ENCODE data around the gene SOBP. TPM values are rescaled to one million over a fixed set of nuclear protein-coding genes. Genes with fewer than 3 reads are reported as not detected.

The SOBP gene
- polyA plus RNA-seq, 1 donor = 4.6 TPM

GRCh38 chr6:107665382-107665781, 175.5 kb downstream of the SOBP start:
- Histone ChIP-seq H3K27ac (ENCODE audit: low read length) (no peak overlapping the region), H3K36me3 (ENCODE audit: control insufficient read depth, insufficient read depth, low read length) (no peaks in the 10 kb centered on the region), H3K4me1 (ENCODE audit: control insufficient read depth, insufficient read depth, low read length) (peaks cover 12% of the 10 kb centered on the region), H3K4me3 (ENCODE audit: low read length) (no peak overlapping the region), H3K9me3 (ENCODE audit: control insufficient read depth, low read depth, low read length) (no peaks in the 10 kb centered on the region), H3K27me3 (ENCODE audit: control insufficient read depth, insufficient read depth, low read length) (no peaks in the 10 kb centered on the region)
- no peak for DNase-seq
- 100% methylated on average over 1 of the region's 4 CpGs for WGBS (ENCODE audit: insufficient coverage, low lambda C conversion rate)

- no peaks in the 10 kb centered on the region for H3K36me3 ChIP-seq (ENCODE audit: control insufficient read depth, insufficient read depth, low read length)
These were observed 176.4 kb downstream of the SOBP start for GRCh38 chr6:107666084-107666980.

GRCh38 chr6:107666981-107667601, 177.2 kb downstream of the SOBP start:
- no peaks in the 10 kb centered on the region for H3K36me3 ChIP-seq (ENCODE audit: control insufficient read depth, insufficient read depth, low read length)
- no peaks in the 10 kb centered on the region for H3K9me3 ChIP-seq (ENCODE audit: control insufficient read depth, low read depth, low read length)
- whole genome bisulfite sequencing (ENCODE audit: insufficient coverage, low lambda C conversion rate) = 59% methylated on average over 5 of the region's 13 CpGs
- no peak overlapping the region for H3K4me3 ChIP-seq (ENCODE audit: low read length)
- peaks cover 12% of the 10 kb centered on the region for H3K4me1 ChIP-seq (ENCODE audit: control insufficient read depth, insufficient read depth, low read length)
- H3K27ac ChIP-seq (ENCODE audit: low read length) = no peak overlapping the region
- H3K27me3 ChIP-seq (ENCODE audit: control insufficient read depth, insufficient read depth, low read length) = no peaks in the 10 kb centered on the region
- no peak for DNase-seq

More at GRCh38 chr6:107666084-107666980, 176.4 kb downstream of the SOBP start:
- peak in 1 of 2 donors; percentile 46 for DNase-seq
- peaks cover 12% of the 10 kb centered on the region for H3K4me1 ChIP-seq (ENCODE audit: control insufficient read depth, insufficient read depth, low read length)
- peak overlapping the region; percentile 2 for H3K27ac ChIP-seq (ENCODE audit: low read length)
- no peak overlapping the region for H3K4me3 ChIP-seq (ENCODE audit: low read length)
- no peaks in the 10 kb centered on the region for H3K27me3 ChIP-seq (ENCODE audit: control insufficient read depth, insufficient read depth, low read length)
- WGBS (ENCODE audit: insufficient coverage, low lambda C conversion rate) = 24% methylated on average over 6 of the region's 15 CpGs
- no peaks in the 10 kb centered on the region for H3K9me3 ChIP-seq (ENCODE audit: control insufficient read depth, low read depth, low read length)

- Histone ChIP-seq H3K9me3 (ENCODE audit: control insufficient read depth, low read depth, low read length) (no peaks in the 10 kb centered on the region), H3K36me3 (ENCODE audit: control insufficient read depth, insufficient read depth, low read length) (no peaks in the 10 kb centered on the region), H3K4me3 (ENCODE audit: low read length) (no peak overlapping the region), H3K4me1 (ENCODE audit: control insufficient read depth, insufficient read depth, low read length) (peaks cover 12% of the 10 kb centered on the region), H3K27me3 (ENCODE audit: control insufficient read depth, insufficient read depth, low read length) (no peaks in the 10 kb centered on the region), H3K27ac (ENCODE audit: low read length) (no peak overlapping the region)
- WGBS (ENCODE audit: insufficient coverage, low lambda C conversion rate) = no CpG with 5 or more reads among the region's 3 CpGs
- DNase-seq = no peak
These were observed 177.9 kb downstream of the SOBP start for GRCh38 chr6:107667790-107668189.

- H3K36me3 ChIP-seq (ENCODE audit: control insufficient read depth, insufficient read depth, low read length) = no peaks in the 10 kb centered on the region
- no CpG with 5 or more reads among the region's 23 CpGs for WGBS (ENCODE audit: insufficient coverage, low lambda C conversion rate)
- peaks cover 12% of the 10 kb centered on the region for H3K4me1 ChIP-seq (ENCODE audit: control insufficient read depth, insufficient read depth, low read length)
- DNase-seq = no peak
- H3K9me3 ChIP-seq (ENCODE audit: control insufficient read depth, low read depth, low read length) = no peaks in the 10 kb centered on the region
- no peaks in the 10 kb centered on the region for H3K27me3 ChIP-seq (ENCODE audit: control insufficient read depth, insufficient read depth, low read length)
- H3K4me3 ChIP-seq (ENCODE audit: low read length) = no peak overlapping the region
- no peak overlapping the region for H3K27ac ChIP-seq (ENCODE audit: low read length)
These were observed 179.0 kb downstream of the SOBP start for GRCh38 chr6:107668743-107669474.

- Histone ChIP-seq H3K4me3 (ENCODE audit: low read length) (no peak overlapping the region), H3K36me3 (ENCODE audit: control insufficient read depth, insufficient read depth, low read length) (no peaks in the 10 kb centered on the region), H3K27me3 (ENCODE audit: control insufficient read depth, insufficient read depth, low read length) (no peaks in the 10 kb centered on the region), H3K4me1 (ENCODE audit: control insufficient read depth, insufficient read depth, low read length) (peaks cover 18% of the 10 kb centered on the region), H3K27ac (ENCODE audit: low read length) (no peak overlapping the region), H3K9me3 (ENCODE audit: control insufficient read depth, low read depth, low read length) (no peaks in the 10 kb centered on the region)
- peak in 1 of 2 donors; percentile 55 for DNase-seq
- WGBS (ENCODE audit: insufficient coverage, low lambda C conversion rate) = no CpG with 5 or more reads among the region's 9 CpGs
These were observed 180.9 kb downstream of the SOBP start for GRCh38 chr6:107670792-107671199.

GRCh38 chr6:107673076-107673494, 183.2 kb downstream of the SOBP start:
- WGBS (ENCODE audit: insufficient coverage, low lambda C conversion rate) = 100% methylated on average over 1 of the region's 13 CpGs
- DNase-seq = no peak
- H3K27me3 ChIP-seq (ENCODE audit: control insufficient read depth, insufficient read depth, low read length) = no peaks in the 10 kb centered on the region
- H3K4me1 ChIP-seq (ENCODE audit: control insufficient read depth, insufficient read depth, low read length) = peaks cover 5% of the 10 kb centered on the region
- no peaks in the 10 kb centered on the region for H3K9me3 ChIP-seq (ENCODE audit: control insufficient read depth, low read depth, low read length)
- no peak overlapping the region for H3K27ac ChIP-seq (ENCODE audit: low read length)
- no peaks in the 10 kb centered on the region for H3K36me3 ChIP-seq (ENCODE audit: control insufficient read depth, insufficient read depth, low read length)
- no peak overlapping the region for H3K4me3 ChIP-seq (ENCODE audit: low read length)

GRCh38 chr6:107674995-107675738, 185.2 kb downstream of the SOBP start:
- H3K4me3 ChIP-seq (ENCODE audit: low read length) = peak overlapping the region; percentile 25

GRCh38 chr6:107676042-107676441, 186.1 kb downstream of the SOBP start:
- H3K4me1 ChIP-seq (ENCODE audit: control insufficient read depth, insufficient read depth, low read length) = peaks cover 5% of the 10 kb centered on the region
- no peaks in the 10 kb centered on the region for H3K27me3 ChIP-seq (ENCODE audit: control insufficient read depth, insufficient read depth, low read length)
- H3K36me3 ChIP-seq (ENCODE audit: control insufficient read depth, insufficient read depth, low read length) = no peaks in the 10 kb centered on the region
- no peak overlapping the region for H3K4me3 ChIP-seq (ENCODE audit: low read length)
- 65% methylated on average over 2 of the region's 11 CpGs for WGBS (ENCODE audit: insufficient coverage, low lambda C conversion rate)
- H3K9me3 ChIP-seq (ENCODE audit: control insufficient read depth, low read depth, low read length) = no peaks in the 10 kb centered on the region
- DNase-seq = no peak
- no peak overlapping the region for H3K27ac ChIP-seq (ENCODE audit: low read length)

More at GRCh38 chr6:107674995-107675738, 185.2 kb downstream of the SOBP start:
- peaks cover 5% of the 10 kb centered on the region for H3K4me1 ChIP-seq (ENCODE audit: control insufficient read depth, insufficient read depth, low read length)
- no CpG with 5 or more reads among the region's 15 CpGs for WGBS (ENCODE audit: insufficient coverage, low lambda C conversion rate)
- H3K36me3 ChIP-seq (ENCODE audit: control insufficient read depth, insufficient read depth, low read length) = no peaks in the 10 kb centered on the region
- peak overlapping the region; percentile 39 for H3K27ac ChIP-seq (ENCODE audit: low read length)
- no peaks in the 10 kb centered on the region for H3K9me3 ChIP-seq (ENCODE audit: control insufficient read depth, low read depth, low read length)
- H3K27me3 ChIP-seq (ENCODE audit: control insufficient read depth, insufficient read depth, low read length) = no peaks in the 10 kb centered on the region
- DNase-seq = peak; percentile 87 to 90

Measured in large intestine (tissue), 3 donors.